Body of pancreas (tissue), 4 donors: Measurements from ENCODE around the gene ATG10.

Experiments used
- POLR2A ChIP-seq, 3 donors: fragments of 450-650 bp; IDR thresholded peaks; one replicate each; pipeline ENCODE4 v1.6.1; 2016; ENCODE audit warnings: antibody characterized with exemption in 3 of 3, mild to moderate bottlenecking in 2 of 3
- TF ChIP-seq, protein P1 (sequence below), 7 experiments: fragments of 450-650 bp in 4 of 7; fragments of 200-600 bp in 3 of 7; sonication (generic) in 3 of 7; IDR thresholded peaks; one replicate each; pipeline ENCODE4 v1.5.1; 2016 to 2019; ENCODE audit warnings: antibody characterized with exemption in 7 of 7

GRCh38 chr5:82290908-82291307 lies 319.1 kb downstream of the ATG10 start:
- TF ChIP-seq, protein P1, sequence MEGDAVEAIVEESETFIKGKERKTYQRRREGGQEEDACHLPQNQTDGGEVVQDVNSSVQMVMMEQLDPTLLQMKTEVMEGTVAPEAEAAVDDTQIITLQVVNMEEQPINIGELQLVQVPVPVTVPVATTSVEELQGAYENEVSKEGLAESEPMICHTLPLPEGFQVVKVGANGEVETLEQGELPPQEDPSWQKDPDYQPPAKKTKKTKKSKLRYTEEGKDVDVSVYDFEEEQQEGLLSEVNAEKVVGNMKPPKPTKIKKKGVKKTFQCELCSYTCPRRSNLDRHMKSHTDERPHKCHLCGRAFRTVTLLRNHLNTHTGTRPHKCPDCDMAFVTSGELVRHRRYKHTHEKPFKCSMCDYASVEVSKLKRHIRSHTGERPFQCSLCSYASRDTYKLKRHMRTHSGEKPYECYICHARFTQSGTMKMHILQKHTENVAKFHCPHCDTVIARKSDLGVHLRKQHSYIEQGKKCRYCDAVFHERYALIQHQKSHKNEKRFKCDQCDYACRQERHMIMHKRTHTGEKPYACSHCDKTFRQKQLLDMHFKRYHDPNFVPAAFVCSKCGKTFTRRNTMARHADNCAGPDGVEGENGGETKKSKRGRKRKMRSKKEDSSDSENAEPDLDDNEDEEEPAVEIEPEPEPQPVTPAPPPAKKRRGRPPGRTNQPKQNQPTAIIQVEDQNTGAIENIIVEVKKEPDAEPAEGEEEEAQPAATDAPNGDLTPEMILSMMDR (IDR thresholded peaks at IDR 0.05) = no peak
- no peak for TF ChIP-seq POLR2A (IDR thresholded peaks at IDR 0.05)
